ENCODE data around the gene NUDT22.

DNA sequence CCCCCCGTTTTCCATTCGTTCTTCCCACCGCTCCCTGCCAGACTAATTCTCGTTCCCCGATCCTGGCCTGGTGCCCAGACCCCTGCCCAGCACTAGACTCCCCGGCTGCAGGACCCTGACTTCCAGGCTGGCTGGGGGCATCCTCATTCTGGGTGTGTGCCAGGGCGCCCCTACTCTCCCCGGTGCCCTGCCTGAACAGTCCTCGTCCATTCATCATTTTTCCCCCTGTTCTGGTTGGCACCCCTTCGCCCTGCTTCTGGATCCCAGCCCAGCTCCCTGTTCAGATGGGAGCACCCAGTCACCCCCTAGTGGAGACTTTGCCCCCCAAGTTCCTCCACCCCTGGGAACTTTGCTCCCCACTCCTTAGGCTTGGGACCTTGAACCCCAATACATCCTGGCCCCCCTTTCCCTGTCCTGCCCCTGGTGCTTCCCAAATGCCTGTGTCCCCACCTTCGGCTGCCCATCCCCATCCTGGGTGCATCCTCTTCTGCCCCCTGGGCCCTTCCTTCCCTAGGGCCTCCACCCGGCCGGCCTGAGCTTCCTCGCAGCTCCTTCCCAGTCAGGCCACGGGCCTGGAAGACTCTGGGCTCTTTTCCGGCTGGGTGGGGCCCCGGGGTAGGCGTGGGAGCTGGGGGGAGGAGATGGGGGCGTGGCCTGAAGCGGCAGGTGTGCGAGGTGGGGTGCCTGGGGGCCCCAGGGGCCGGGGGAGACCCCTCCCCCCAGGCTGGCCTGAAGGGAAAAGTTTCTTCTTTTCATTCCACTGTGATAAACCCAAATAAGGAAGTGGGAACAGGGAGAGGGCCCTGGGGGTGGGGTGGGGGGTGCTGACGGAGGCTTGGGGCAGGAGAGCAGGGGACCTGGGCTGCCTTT, 26.2 kb downstream of the NUDT22 start:
- TF ChIP-seq GATA2 (IDR thresholded peaks at IDR 0.05; ENCODE audit: low read depth, low read length) (no peak), GATA3 (IDR thresholded peaks at IDR 0.05; ENCODE audit: low read depth, low read length) (no peak)
